Bronchial epithelial cell (primary cell): Measurements from ENCODE around the gene WDTC1. TPM values are rescaled to one million over a fixed set of nuclear protein-coding genes. Genes with fewer than 3 reads are reported as not detected.

ENCODE experiments used
- DNase-seq: peaks from one replicate; pipeline ENCODE4 v3.0.0-alpha.2; 2010; ENCODE audit warnings: low read depth
- FAIRE-seq: peaks from 2 replicates; lab custom pipeline; 2011; peaks lifted over from hg19 to GRCh38; lab: Jason Lieb, UNC
- H3K27me3 ChIP-seq: 2 replicates; pipeline ENCODE4 v1.5.1; 2011; ENCODE audit warnings: low read length; ENCODE audit not compliant: control insufficient read depth, insufficient read depth
- H3K36me3 ChIP-seq: 2 replicates; pipeline ENCODE4 v1.5.1; 2011; ENCODE audit warnings: low read length; ENCODE audit not compliant: control insufficient read depth, insufficient read depth
- H3K4me3 ChIP-seq: 2 replicates; pipeline ENCODE4 v1.5.1; 2011; ENCODE audit warnings: mild to moderate bottlenecking, low read depth, low read length, control low read depth
- total RNA-seq: library from RNA; depleted of rRNA; stranded (reverse); fragments of >200 nt; gene quantifications from 2 replicates; pipeline ENCODE4 v1.2.1, GENCODE V29; 2014
- TF ChIP-seq, protein P1 (sequence below): IDR thresholded peaks from 2 replicates; pipeline ENCODE4 v1.5.1; 2011; ENCODE audit warnings: mild to moderate bottlenecking, moderate library complexity, low read length, control low read depth, inconsistent platforms; ENCODE audit not compliant: insufficient read depth, severe bottlenecking

Gene WDTC1
- total RNA-seq, 1 donor from 2014 or later, result 13.4 TPM

DNA sequence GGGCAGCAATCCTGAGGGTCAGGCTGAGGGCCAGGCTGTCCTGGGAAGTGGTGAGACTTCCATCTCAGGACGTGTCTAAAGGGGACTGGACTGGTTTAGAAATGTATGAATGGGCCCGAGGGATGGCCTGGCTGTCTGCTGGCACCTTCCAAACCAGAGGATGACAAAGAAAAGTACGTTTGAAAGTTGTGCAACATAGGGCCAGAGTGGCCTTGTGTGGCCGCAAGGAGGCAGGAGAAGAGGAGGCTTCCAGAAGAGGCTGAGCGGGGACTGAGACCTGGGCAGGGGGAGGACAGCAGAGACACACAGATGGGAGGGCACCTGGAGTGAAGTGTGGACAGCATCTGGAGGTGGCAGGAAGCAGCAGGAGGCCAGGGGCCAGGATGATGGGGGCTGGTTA is 104.8 kb downstream of the WDTC1 start:
- FAIRE-seq, result no peak
- no peak overlapping the region for H3K4me3 ChIP-seq
- H3K27me3 ChIP-seq, result no peaks in the 10 kb centered on the region
- TF ChIP-seq, protein P1, sequence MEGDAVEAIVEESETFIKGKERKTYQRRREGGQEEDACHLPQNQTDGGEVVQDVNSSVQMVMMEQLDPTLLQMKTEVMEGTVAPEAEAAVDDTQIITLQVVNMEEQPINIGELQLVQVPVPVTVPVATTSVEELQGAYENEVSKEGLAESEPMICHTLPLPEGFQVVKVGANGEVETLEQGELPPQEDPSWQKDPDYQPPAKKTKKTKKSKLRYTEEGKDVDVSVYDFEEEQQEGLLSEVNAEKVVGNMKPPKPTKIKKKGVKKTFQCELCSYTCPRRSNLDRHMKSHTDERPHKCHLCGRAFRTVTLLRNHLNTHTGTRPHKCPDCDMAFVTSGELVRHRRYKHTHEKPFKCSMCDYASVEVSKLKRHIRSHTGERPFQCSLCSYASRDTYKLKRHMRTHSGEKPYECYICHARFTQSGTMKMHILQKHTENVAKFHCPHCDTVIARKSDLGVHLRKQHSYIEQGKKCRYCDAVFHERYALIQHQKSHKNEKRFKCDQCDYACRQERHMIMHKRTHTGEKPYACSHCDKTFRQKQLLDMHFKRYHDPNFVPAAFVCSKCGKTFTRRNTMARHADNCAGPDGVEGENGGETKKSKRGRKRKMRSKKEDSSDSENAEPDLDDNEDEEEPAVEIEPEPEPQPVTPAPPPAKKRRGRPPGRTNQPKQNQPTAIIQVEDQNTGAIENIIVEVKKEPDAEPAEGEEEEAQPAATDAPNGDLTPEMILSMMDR, result no peak
- no peak for DNase-seq
- H3K36me3 ChIP-seq, result peaks cover 18% of the 10 kb centered on the region

GRCh38 chr1:27341525-27342252 is 107.3 kb downstream of the WDTC1 start, which contains the start of gene SYTL1:
SYTL1 (plus strand) TSS chr1:27342022; CDS start chr1:27345335, 3,313 bp downstream.
- FAIRE-seq, result no peak
- TF ChIP-seq, protein P1, result no peak
- no peaks in the 10 kb centered on the region for H3K27me3 ChIP-seq
- peaks cover 15% of the 10 kb centered on the region for H3K36me3 ChIP-seq
- peak within 1 kb of the TSS; percentile 69 for H3K4me3 ChIP-seq
- peak; percentile 75 for DNase-seq

GRCh38 chr1:27342391-27342777 is 108.0 kb downstream of the WDTC1 start:
- FAIRE-seq, result no peak
- no peak for DNase-seq
- no peaks in the 10 kb centered on the region for H3K27me3 ChIP-seq
- peaks cover 13% of the 10 kb centered on the region for H3K36me3 ChIP-seq
- peak overlapping the region; percentile 69 for H3K4me3 ChIP-seq
- TF ChIP-seq, protein P1, result no peak

DNA sequence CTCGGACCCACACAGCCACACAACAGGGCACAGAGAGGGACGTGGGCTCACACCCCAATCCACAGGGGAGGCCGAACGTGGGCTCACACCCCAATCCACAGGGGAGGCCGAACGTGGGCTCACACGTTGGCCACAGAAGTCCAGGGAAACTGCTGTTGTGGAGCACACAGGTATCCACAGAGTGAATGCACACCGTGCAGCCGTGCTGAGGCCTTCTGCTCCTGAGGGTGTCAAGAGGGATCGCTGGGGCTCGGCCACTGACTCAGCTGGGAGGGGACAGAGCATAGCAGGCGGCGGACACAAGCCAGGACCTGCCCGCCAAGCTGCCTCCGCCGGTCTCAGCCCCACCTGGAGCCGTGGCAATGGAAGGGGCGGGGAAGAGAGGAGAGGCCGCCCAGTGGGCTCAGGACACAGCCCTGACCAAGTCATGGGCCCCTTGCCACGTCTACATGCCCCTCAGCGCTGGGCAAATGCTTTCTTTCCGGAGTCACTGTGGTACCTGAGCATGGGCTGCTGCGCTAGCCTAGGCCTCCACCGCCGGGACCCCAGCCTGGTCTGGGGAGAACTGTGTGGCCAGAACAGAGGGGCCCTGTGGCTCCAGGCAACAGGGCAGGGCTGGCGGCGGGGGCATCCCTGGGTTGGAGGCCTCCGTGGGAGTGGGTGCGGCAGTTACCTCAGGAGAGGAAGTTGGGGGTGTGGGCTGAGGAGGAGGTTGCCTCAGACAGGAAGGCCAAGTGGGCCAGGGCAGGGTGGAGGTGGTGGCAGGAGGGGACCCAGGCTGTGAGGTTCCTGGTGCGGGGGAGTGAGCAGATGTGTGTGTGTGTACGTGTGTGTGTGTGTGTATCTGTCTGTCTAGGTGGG is 108.6 kb downstream of the WDTC1 start:
- FAIRE-seq (no peak), DNase-seq (peak; percentile 95)
- Histone ChIP-seq H3K27me3 (no peaks in the 10 kb centered on the region), H3K4me3 (peak overlapping the region; percentile 69), H3K36me3 (peaks cover 16% of the 10 kb centered on the region)
- TF ChIP-seq, protein P1, result no peak

DNA sequence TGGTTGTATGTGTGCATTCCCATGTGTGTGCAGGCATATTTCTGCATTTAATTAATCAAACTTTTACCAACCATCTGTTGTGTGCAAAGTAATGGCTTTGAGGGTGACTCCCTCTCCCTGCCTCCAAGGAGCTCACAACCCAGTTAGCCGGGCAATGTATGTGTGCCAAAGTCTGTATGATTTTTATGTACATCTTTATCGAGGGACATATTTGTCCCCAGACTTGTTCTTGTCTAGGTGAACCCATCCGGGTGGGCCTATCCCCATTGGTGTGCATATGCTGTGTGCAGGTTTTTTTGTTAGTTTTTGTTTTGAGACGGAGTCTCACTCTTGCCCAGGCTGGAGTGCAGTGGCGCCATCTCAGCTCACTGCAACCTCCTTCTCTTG is 109.2 kb downstream of the WDTC1 start:
- Histone ChIP-seq H3K27me3 (no peaks in the 10 kb centered on the region), H3K36me3 (peaks cover 17% of the 10 kb centered on the region), H3K4me3 (peak overlapping the region; percentile 69)
- TF ChIP-seq, protein P1, result no peak
- FAIRE-seq (no peak), DNase-seq (no peak)
